SU-DHL-6 (cell line): ENCODE results near the gene CCDC15.

Experiments used
- H2AFZ ChIP-seq: fragments of 200-600 bp; sonication (generic); 2 replicates; pipeline ENCODE4 v1.6.1; 2014; ENCODE audit warnings: low read depth, mild to moderate bottlenecking, moderate library complexity, mixed read lengths, antibody characterized with exemption, low read length; ENCODE audit not compliant: severe bottlenecking
- H3F3A ChIP-seq: fragments of 200-600 bp; shearing (Covaris generic); 2 replicates; pipeline ENCODE4 v1.6.0; 2016; ENCODE audit warnings: antibody characterized with exemption, mild to moderate bottlenecking; ENCODE audit not compliant: insufficient read depth
- H3K27ac ChIP-seq: fragments of 200-600 bp; sonication (generic); 2 replicates; pipeline ENCODE4 v1.5.1; 2016; ENCODE audit warnings: low read depth, mild to moderate bottlenecking, low read length, moderate library complexity, mixed read lengths
- H3K27me3 ChIP-seq: fragments of 200-600 bp; sonication (generic), shearing (Covaris generic); 2 replicates; pipeline ENCODE4 v1.6.0; 2014; ENCODE audit warnings: mild to moderate bottlenecking, low read length
- H3K36me3 ChIP-seq: fragments of 200-600 bp; sonication (generic); 2 replicates; pipeline ENCODE4 v1.6.1; 2014; ENCODE audit warnings: mild to moderate bottlenecking, low read length, mixed read lengths
- H3K4me2 ChIP-seq: fragments of 300-600, 200-600 bp; shearing (Covaris generic), sonication (generic); 2 replicates; pipeline ENCODE4 v1.6.0; 2014; ENCODE audit warnings: low read length, low read depth, mild to moderate bottlenecking; ENCODE audit not compliant: poor library complexity, severe bottlenecking
- H3K4me3 ChIP-seq: fragments of 200-600 bp; sonication (generic); 2 replicates; pipeline ENCODE4 v1.5.1; 2014; ENCODE audit warnings: antibody characterized with exemption, low read length, mild to moderate bottlenecking, mixed read lengths; ENCODE audit not compliant: insufficient read depth, poor library complexity, severe bottlenecking
- H3K79me2 ChIP-seq: fragments of 200-600 bp; sonication (generic); 2 replicates; pipeline ENCODE4 v1.6.1; 2014; ENCODE audit warnings: mild to moderate bottlenecking, low read length, moderate library complexity; ENCODE audit not compliant: insufficient read depth
- H3K9ac ChIP-seq: fragments of 200-600 bp; sonication (generic); 2 replicates; pipeline ENCODE4 v1.7.0; 2014; ENCODE audit warnings: mild to moderate bottlenecking, low read length
- H3K9me2 ChIP-seq: fragments of 200-600 bp; sonication (generic); replicated peaks from 2 replicates; pipeline ENCODE4 v1.6.1; 2014; ENCODE audit warnings: low read length; ENCODE audit not compliant: insufficient read depth
- H3K9me3 ChIP-seq: fragments of 200-600 bp; sonication (generic); 2 replicates; pipeline ENCODE4 v1.6.1; 2014; ENCODE audit warnings: low read length, mixed read lengths; ENCODE audit not compliant: insufficient read depth
- H4K20me1 ChIP-seq: fragments of 200-600 bp; sonication (generic); 2 replicates; pipeline ENCODE4 v1.6.1; 2014; ENCODE audit warnings: low read depth, mild to moderate bottlenecking, antibody characterized with exemption, low read length, moderate library complexity, mixed read lengths
- CTCF ChIP-seq: fragments of 200-600 bp; sonication (generic); IDR thresholded peaks from one replicate; pipeline ENCODE4 v1.5.1; 2017; ENCODE audit warnings: antibody characterized with exemption, mild to moderate bottlenecking, low read length, moderate library complexity; ENCODE audit not compliant: insufficient read depth, poor library complexity, severe bottlenecking
- EZH2phosphoT487 ChIP-seq: fragments of 200-600 bp; sonication (generic), shearing (Covaris generic); conservative IDR thresholded peaks from 2 replicates; pipeline ENCODE4 v1.6.1; 2018; ENCODE audit warnings: mild to moderate bottlenecking, antibody characterized with exemption, low read length, moderate library complexity, mixed read lengths

Gene CCDC15

DNA sequence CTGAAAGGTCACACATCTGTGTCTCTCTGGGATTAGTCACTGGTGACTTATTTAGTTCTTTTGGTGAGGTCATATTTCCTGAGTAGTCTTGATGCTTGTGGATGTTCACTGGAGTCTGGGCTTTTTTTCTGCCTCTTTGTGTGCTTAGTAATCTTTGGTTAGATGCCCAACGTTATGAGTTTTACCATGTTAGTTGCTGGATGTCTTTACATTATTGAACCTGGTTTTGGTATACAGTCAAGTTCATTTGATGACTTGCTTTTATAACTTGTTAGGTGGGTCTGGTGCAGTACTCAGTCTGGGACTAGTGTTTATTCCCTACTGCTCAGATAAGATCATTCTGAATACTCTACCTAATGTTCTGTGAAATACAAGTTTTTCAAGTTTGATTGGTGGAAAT, 82.9 kb downstream of the CCDC15 start:
- TF ChIP-seq CTCF (no peak), EZH2phosphoT487 (no peak)
- Histone ChIP-seq H3K9ac (no peak overlapping the region), H3F3A (0 out of 2 replicates have a peak, but pooled peaks cover 4% of the 10 kb centered on the region), H3K9me3 (peaks cover 3% of the 10 kb centered on the region; the same call in 1 of the 2 replicates), H3K79me2 (no peaks in the 10 kb centered on the region), H3K27me3 (no peaks in the 10 kb centered on the region), H3K4me2 (no peak overlapping the region), H2AFZ (no peak overlapping the region), H3K9me2 (no peaks in the 10 kb centered on the region), H3K36me3 (no peaks in the 10 kb centered on the region), H3K4me3 (no peak overlapping the region), H3K27ac (no peak overlapping the region), H4K20me1 (no peaks in the 10 kb centered on the region)

GRCh38 chr11:125049164-125049792, 95.3 kb downstream of the CCDC15 start:
- Histone ChIP-seq H4K20me1 (no peaks in the 10 kb centered on the region), H3K36me3 (no peaks in the 10 kb centered on the region), H3K79me2 (no peaks in the 10 kb centered on the region), H2AFZ (no peak overlapping the region), H3F3A (no peaks in the 10 kb centered on the region), H3K27ac (no peak overlapping the region), H3K27me3 (no peaks in the 10 kb centered on the region), H3K9me3 (no peaks in the 10 kb centered on the region), H3K4me2 (no peak overlapping the region), H3K9me2 (no peaks in the 10 kb centered on the region), H3K9ac (no peak overlapping the region), H3K4me3 (no peak overlapping the region)
- TF ChIP-seq CTCF = no peak
- TF ChIP-seq EZH2phosphoT487 = no peak

DNA sequence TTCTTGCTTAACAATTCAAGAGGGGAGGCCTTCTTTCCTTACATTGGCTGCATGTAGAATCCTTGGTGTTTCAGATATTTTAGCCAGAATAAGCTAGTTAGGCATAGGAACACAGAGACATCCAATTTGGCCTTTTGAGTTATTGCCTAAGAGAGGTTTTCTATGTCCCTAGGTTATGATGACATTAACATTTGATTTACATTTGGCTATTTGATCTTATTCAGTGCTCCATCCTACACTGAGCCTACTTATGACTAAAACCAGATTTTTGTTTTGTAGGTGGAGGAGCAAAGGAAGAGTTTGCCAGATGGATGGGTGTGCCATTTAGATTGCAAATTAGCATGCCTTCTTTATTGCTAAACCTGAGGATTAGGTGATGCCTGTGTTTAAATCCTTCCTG, 98.0 kb downstream of the CCDC15 start:
- H4K20me1 ChIP-seq = no peaks in the 10 kb centered on the region
- no peak overlapping the region for H3K27ac ChIP-seq
- no peaks in the 10 kb centered on the region for H3K27me3 ChIP-seq
- no peaks in the 10 kb centered on the region for H3F3A ChIP-seq
- no peak overlapping the region for H2AFZ ChIP-seq
- TF ChIP-seq EZH2phosphoT487 (no peak), CTCF (no peak)
- H3K9ac ChIP-seq = no peak overlapping the region
- no peaks in the 10 kb centered on the region for H3K36me3 ChIP-seq
- H3K79me2 ChIP-seq = no peaks in the 10 kb centered on the region
- no peaks in the 10 kb centered on the region for H3K9me2 ChIP-seq
- H3K4me2 ChIP-seq = no peak overlapping the region
- H3K9me3 ChIP-seq = no peaks in the 10 kb centered on the region
- H3K4me3 ChIP-seq = no peak overlapping the region
